HepG2 (cell line): Measurements from ENCODE around the gene OR1I1. TPM values are rescaled to one million over a fixed set of nuclear protein-coding genes. Genes with fewer than 3 reads are reported as not detected.

ENCODE experiments used
- ATF7 ChIP-seq, 2 experiments: fragments of 450-650 bp in 1 of 2; sonication (generic) in 1 of 2; formaldehyde crosslinking in 1 of 2; IDR thresholded peaks; 2 replicates each; pipeline versions ENCODE4 v1.4.0 to v1.6.1; 2016 to 2020; ENCODE audit warnings: antibody characterized with exemption in 1 of 2, mild to moderate bottlenecking in 1 of 2, missing genetic modification reagents in 1 of 2
- CEBPB ChIP-seq: IDR thresholded peaks from 2 replicates; pipeline ENCODE4 v1.6.1; 2011; ENCODE audit warnings: low read depth, low read length, improper control_type of control experiment, borderline replicate concordance
- CREB3 ChIP-seq: sonication (generic); formaldehyde crosslinking; IDR thresholded peaks from 2 replicates; pipeline ENCODE4 v1.5.0; 2020; ENCODE audit warnings: missing genetic modification reagents
- FLYWCH1 ChIP-seq: sonication (generic); formaldehyde crosslinking; IDR thresholded peaks from 2 replicates; pipeline ENCODE4 v1.8.1; 2023; ENCODE audit warnings: mild to moderate bottlenecking, missing genetic modification reagents
- FUBP1 ChIP-seq: sonication (generic); formaldehyde crosslinking; IDR thresholded peaks from 2 replicates; pipeline ENCODE4 v1.5.1; 2020; ENCODE audit warnings: missing genetic modification reagents, mild to moderate bottlenecking, borderline replicate concordance
- HOXA3 ChIP-seq: sonication (generic); formaldehyde crosslinking; IDR thresholded peaks from 2 replicates; pipeline ENCODE4 v1.5.0; 2020; ENCODE audit warnings: missing genetic modification reagents
- IKZF5 ChIP-seq: IDR thresholded peaks from 2 replicates; pipeline ENCODE4 v1.6.1; 2018; ENCODE audit warnings: missing genetic modification reagents, mild to moderate bottlenecking, missing compliant biosample characterization
- KDM5B ChIP-seq: sonication (generic); formaldehyde crosslinking; IDR thresholded peaks from 2 replicates; pipeline ENCODE4 v1.4.0; 2020; ENCODE audit warnings: missing genetic modification reagents, mild to moderate bottlenecking, borderline replicate concordance
- NFE2L2 ChIP-seq: fragments of 150-350 bp; IDR thresholded peaks from 2 replicates; pipeline ENCODE4 v1.6.1; 2014; ENCODE audit warnings: low read length
- NRL ChIP-seq: sonication (generic); formaldehyde crosslinking; IDR thresholded peaks from 2 replicates; pipeline ENCODE4 v1.5.0; 2020; ENCODE audit warnings: missing genetic modification reagents, mild to moderate bottlenecking, moderate library complexity, borderline replicate concordance
- POLR2A ChIP-seq, 2 experiments: IDR thresholded peaks; 2 replicates each; pipeline ENCODE4 v1.6.1; 2011; ENCODE audit warnings: low read depth in 2 of 2, low read length in 2 of 2, mild to moderate bottlenecking in 1 of 2, moderate library complexity in 1 of 2; ENCODE audit not compliant: insufficient read depth in 1 of 2
- SAFB2 ChIP-seq: sonication (generic); formaldehyde crosslinking; IDR thresholded peaks from 2 replicates; pipeline ENCODE4 v1.5.1; 2020; ENCODE audit warnings: missing genetic modification reagents, low read depth, mild to moderate bottlenecking, borderline replicate concordance
- TAF15 ChIP-seq: fragments of 200-400 bp; formaldehyde crosslinking; IDR thresholded peaks from one replicate; pipeline ENCODE4 v1.6.1; 2018; ENCODE audit warnings: mild to moderate bottlenecking, low read depth, low read length; ENCODE audit not compliant: poor library complexity, severe bottlenecking
- TCF12 ChIP-seq, 2 experiments: fragments of 450-650 bp in 1 of 2; sonication (generic) in 1 of 2; formaldehyde crosslinking in 1 of 2; IDR thresholded peaks; 2 replicates each; pipeline versions ENCODE4 v1.6.1 to v1.8.0; 2017 to 2022; ENCODE audit warnings: antibody characterized with exemption in 1 of 2, mild to moderate bottlenecking in 1 of 2, missing genetic modification reagents in 1 of 2, moderate library complexity in 1 of 2
- TFDP1 ChIP-seq: IDR thresholded peaks from 2 replicates; pipeline ENCODE4 v1.6.1; 2016; ENCODE audit warnings: missing compliant biosample characterization, missing genetic modification reagents, borderline replicate concordance
- TP53 ChIP-seq: sonication (generic); formaldehyde crosslinking; conservative IDR thresholded peaks from 2 replicates; pipeline ENCODE4 v1.4.0; 2020; ENCODE audit warnings: missing genetic modification reagents
- ZFP37 ChIP-seq: sonication (generic); formaldehyde crosslinking; IDR thresholded peaks from 2 replicates; pipeline ENCODE4 v1.4.0; 2020; ENCODE audit warnings: missing genetic modification reagents, borderline replicate concordance
- ZNF737 ChIP-seq: sonication (generic); formaldehyde crosslinking; IDR thresholded peaks from 2 replicates; pipeline ENCODE4 v1.5.0; 2020; ENCODE audit warnings: missing genetic modification reagents, mild to moderate bottlenecking, borderline replicate concordance
- ZNF770 ChIP-seq: sonication (generic); formaldehyde crosslinking; IDR thresholded peaks from 2 replicates; pipeline ENCODE4 v1.5.0; 2020; ENCODE audit warnings: mild to moderate bottlenecking, missing genetic modification reagents
- ZSCAN25 ChIP-seq: sonication (generic); formaldehyde crosslinking; IDR thresholded peaks from 2 replicates; pipeline ENCODE4 v1.8.0; 2022; ENCODE audit warnings: mild to moderate bottlenecking, missing genetic modification reagents
- polyA plus RNA-seq, 8 experiments: library from polyadenylated mRNA; depleted of rRNA in 3 of 8; stranded (reverse) in 7 of 8; unstranded in 1 of 8; fragments of >200 nt; fragmentation: Illumina TruSeq in 4 of 8; extraction: Trizol in 4 of 8; gene quantifications; 2 replicates each; pipeline versions ENCODE4 v1.2.1 to v1.2.3, GENCODE V29; 2011 to 2016; ENCODE audit warnings: low read depth in 4 of 8, missing spikeins in 1 of 8, mixed read lengths in 1 of 8; ENCODE audit not compliant: insufficient read depth in 1 of 8
- total RNA-seq, 5 experiments: library from RNA; depleted of rRNA; stranded (reverse); fragments of >200 nt; fragmentation: Illumina TruSeq; extraction: Trizol; gene quantifications; 2 replicates each; pipeline ENCODE4 v1.2.3, GENCODE V29; 2016; ENCODE audit warnings: low read depth in 1 of 5

OR1I1 gene
- total and polyA plus RNA-seq, 2 of the 13 experiments (the other 11 are each of a cell fraction or from before 2014, with no cell fraction given), result not detected

- peak; percentile 73; the same call in 1 of the 2 replicates for TF ChIP-seq IKZF5 (CRISPR knock-in tag)
- TF ChIP-seq CEBPB, result peak; percentile 65; the same call in 1 of the 2 replicates
- no peak for TF ChIP-seq TCF12 (IDR thresholded peaks at IDR 0.05)
- TF ChIP-seq TCF12 (CRISPR knock-in tag; IDR thresholded peaks at IDR 0.05), result no peak; the same call in 1 of the 2 replicates
- peak; percentile 85 for TF ChIP-seq ATF7 (IDR thresholded peaks at IDR 0.05)
- peak; percentile 33; the same call in 1 of the 2 replicates for TF ChIP-seq ATF7 (CRISPR knock-in tag; IDR thresholded peaks at IDR 0.05)
- no peak for TF ChIP-seq FLYWCH1 (CRISPR knock-in tag)
- peak; percentile 84; the same call in 1 of the 2 replicates for TF ChIP-seq CREB3 (CRISPR knock-in tag)
- peak; percentile 91 for TF ChIP-seq KDM5B
- TF ChIP-seq HOXA3 (CRISPR knock-in tag), result peak; percentile 90
- peak; percentile 33 for TF ChIP-seq TAF15
- TF ChIP-seq FUBP1 (CRISPR knock-in tag), result 0 out of 2 replicates have a peak, but pooled peaks have one; percentile 58
- TF ChIP-seq SAFB2, result no peak; the same call in 1 of the 2 replicates
- no peak for TF ChIP-seq ZNF737
- TF ChIP-seq POLR2A (IDR thresholded peaks at IDR 0.05; ENCODE audit: insufficient read depth in 1 of 2, low read depth in 2 of 2, low read length in 2 of 2), result peak; percentile 70 to 77
- TF ChIP-seq TFDP1 (CRISPR knock-in tag), result peak; percentile 38; the same call in 1 of the 2 replicates
- TF ChIP-seq ZNF770 (CRISPR knock-in tag), result peak; percentile 56
- TF ChIP-seq NFE2L2, result no peak
- TF ChIP-seq TP53 (CRISPR knock-in tag), result peak; percentile 77
- TF ChIP-seq ZSCAN25 (CRISPR knock-in tag), result no peak
- TF ChIP-seq ZFP37 (CRISPR knock-in tag), result 0 out of 2 replicates have a peak, but pooled peaks have one; percentile 54
- peak; percentile 78; the same call in 1 of the 2 replicates for TF ChIP-seq NRL (CRISPR knock-in tag)
These were observed 43.4 kb downstream of the OR1I1 start (continued) for GRCh38 chr19:15125232-15126067.
